Naive thymus-derived CD8-positive, alpha-beta T cell (primary cell): ENCODE results near the gene SARDH. TPM values are rescaled to one million over a fixed set of nuclear protein-coding genes. Genes with fewer than 3 reads are reported as not detected.

Experiments used
- ATAC-seq, 2 donors: fragments of 150-1000 bp; cut with Tn5 transposase in 1 of 2; sonication (Bioruptor Pico), chemical (Tn5 transposase) in 1 of 2; 1 replicate in 1 of 2; 2 replicates in 1 of 2; pipeline ENCODE4 v1.10.0; 2021; ENCODE audit warnings: mild to moderate bottlenecking in 2 of 2, moderate library complexity in 2 of 2
- POLR2A ChIA-PET: fragments of 350-600 bp; sonication (Branson Sonifier 250); formaldehyde crosslinking; loops from one replicate; lab custom pipeline; 2021; ENCODE audit warnings: antibody characterized with exemption; lab: Charles Lee
- DNase-seq, 10 donors: peaks; one replicate each; pipeline versions ENCODE4 v3.0.0 to v3.0.0-alpha.2; 2020 to 2022
- H3K27ac Mint-ChIP-seq, 10 donors: one replicate each; pipeline ENCODE4 v1.8.0; 2020 to 2022; ENCODE audit warnings: mild to moderate bottlenecking in 10 of 10, mixed read lengths in 10 of 10, moderate library complexity in 4 of 10, inconsistent platforms in 1 of 10
- H3K27me3 Mint-ChIP-seq, 5 donors: one replicate each; pipeline ENCODE4 v1.8.0; 2021 to 2022; ENCODE audit warnings: mixed read lengths in 5 of 5
- H3K36me3 Mint-ChIP-seq, 3 donors: one replicate each; pipeline ENCODE4 v1.8.0; 2020 to 2022; ENCODE audit warnings: mixed read lengths in 3 of 3, mild to moderate bottlenecking in 2 of 3, inconsistent platforms in 1 of 3
- H3K4me1 Mint-ChIP-seq, 4 donors: one replicate each; pipeline ENCODE4 v1.8.0; 2021 to 2022; ENCODE audit warnings: mixed read lengths in 4 of 4
- H3K4me3 Mint-ChIP-seq, 10 donors: one replicate each; pipeline ENCODE4 v1.8.0; 2020 to 2022; ENCODE audit warnings: mild to moderate bottlenecking in 10 of 10, mixed read lengths in 10 of 10, moderate library complexity in 6 of 10, inconsistent platforms in 1 of 10
- H3K9me3 Mint-ChIP-seq, 9 donors: one replicate each; pipeline ENCODE4 v1.8.0; 2020 to 2022; ENCODE audit warnings: mixed read lengths in 9 of 9, mild to moderate bottlenecking in 3 of 9, inconsistent platforms in 1 of 9, moderate library complexity in 1 of 9
- polyA plus RNA-seq, 3 donors: library from polyadenylated mRNA; unstranded; fragments of 300-500 nt; fragmentation: Illumina TruSeq; gene quantifications; one replicate each; pipeline ENCODE4 v1.2.3, GENCODE V29; 2021
- total RNA-seq, 8 experiments: library from RNA in 2 of 8; stranded (reverse) in 2 of 8; gene quantifications; one replicate each; pipeline ENCODE4 v1.2.3 and lab custom pipeline; 2021 to 2026

The SARDH gene
- total RNA-seq: 1 to 10 TPM; 5.0 to 8.7 TPM
- 1 to 10 TPM; 1.7 to 2.7 (median 2.4) TPM for polyA plus RNA-seq
- total RNA-seq (lab: John Stamatoyannopoulos, UW): 2.0 to 19.4 (median 3.9) reads per million in 6 experiments

- Mint-ChIP-seq H3K4me3 (peak within 1 kb of the TSS; percentile 32 to 75 (median 62)), H3K27me3 (peaks cover 0 to 2% (median 0%) of the 10 kb centered on the region in 5 donors), H3K36me3 (no peaks in the 10 kb centered on the region), H3K9me3 (no peaks in the 10 kb centered on the region), H3K27ac (peak within 1 kb of the TSS in 5 of 10 donors; percentile 53 to 84 (median 61)), H3K4me1 (peaks cover 5 to 13% (median 10%) of the 10 kb centered on the region in 4 donors)
- peak; percentile 67 to 79 for ATAC-seq
- peak in 6 of 10 donors; percentile 10 to 30 (median 28) for DNase-seq
- POLR2A ChIA-PET: interaction anchor here (0.7 kb wide), 1 partner anchor 393 kb away, joined by 3 read pairs; no protein-coding TSS in a partner anchor
These were observed at the start of gene SARDH for GRCh38 chr9:133737774-133738639. Gene SARDH (minus strand): TSS chr9:133738352. CDS start chr9:133734173, 4,179 bp downstream.

GRCh38 chr9:133787754-133788025, 49.5 kb upstream of the SARDH start:
- no peaks in the 10 kb centered on the region for H3K36me3 Mint-ChIP-seq
- peaks cover 0 to 10% (median 2%) of the 10 kb centered on the region in 5 donors for H3K27me3 Mint-ChIP-seq
- no peak overlapping the region for H3K27ac Mint-ChIP-seq
- POLR2A ChIA-PET: no interaction called here
- DNase-seq: no peak
- no peak overlapping the region for H3K4me3 Mint-ChIP-seq
- no peak for ATAC-seq
- peaks cover 0 to 56% (median under 1%) of the 10 kb centered on the region in 4 donors for H3K4me1 Mint-ChIP-seq
- H3K9me3 Mint-ChIP-seq: no peaks in the 10 kb centered on the region

GRCh38 chr9:133786907-133787753, 49.0 kb upstream of the SARDH start:
- Mint-ChIP-seq H3K27ac (peak overlapping the region in 2 of 10 donors; percentile 44 to 66), H3K4me3 (peak overlapping the region in 1 of 10 donors; percentile 52), H3K4me1 (peaks cover 0 to 58% (median under 1%) of the 10 kb centered on the region in 4 donors), H3K9me3 (no peaks in the 10 kb centered on the region), H3K36me3 (no peaks in the 10 kb centered on the region), H3K27me3 (peaks cover 0 to 9% (median 0%) of the 10 kb centered on the region in 5 donors)
- ATAC-seq: no peak
- no peak for DNase-seq
- POLR2A ChIA-PET: no interaction called here

- H3K27ac Mint-ChIP-seq: peak overlapping the region in 2 of 10 donors; percentile 1 to 66
- peaks cover 0 to 5% (median 0%) of the 10 kb centered on the region in 5 donors for H3K27me3 Mint-ChIP-seq
- peaks cover 0 to 59% (median under 1%) of the 10 kb centered on the region in 4 donors for H3K4me1 Mint-ChIP-seq
- POLR2A ChIA-PET: interaction anchor here (0.6 kb wide), 1 partner anchor 239 kb away, joined by 3 read pairs; the partner anchor contains the start of gene BRD3OS
- peak in 1 of 10 donors; percentile 33 for DNase-seq
- peak in 1 of 2 donors; percentile 23 for ATAC-seq
- H3K36me3 Mint-ChIP-seq: no peaks in the 10 kb centered on the region
- H3K9me3 Mint-ChIP-seq: no peaks in the 10 kb centered on the region
- H3K4me3 Mint-ChIP-seq: peak overlapping the region in 1 of 10 donors; percentile 52
These were observed 48.2 kb upstream of the SARDH start for GRCh38 chr9:133786371-133786753.

GRCh38 chr9:133785753-133786370, 47.7 kb upstream of the SARDH start:
- Mint-ChIP-seq H3K27me3 (peaks cover 0 to 5% (median 0%) of the 10 kb centered on the region in 5 donors), H3K27ac (peak overlapping the region in 2 of 10 donors; percentile 1 to 66), H3K36me3 (no peaks in the 10 kb centered on the region), H3K9me3 (no peaks in the 10 kb centered on the region), H3K4me3 (peak overlapping the region in 1 of 10 donors; percentile 52), H3K4me1 (peaks cover 0 to 59% (median under 1%) of the 10 kb centered on the region in 4 donors)
- POLR2A ChIA-PET: interaction anchor here (0.6 kb wide), 1 partner anchor 239 kb away, joined by 3 read pairs; the partner anchor contains the start of gene BRD3OS
- DNase-seq (no peak), ATAC-seq (no peak)

GRCh38 chr9:133784731-133785561, 46.8 kb upstream of the SARDH start:
- H3K4me1 Mint-ChIP-seq: peaks cover 0 to 59% (median under 1%) of the 10 kb centered on the region in 4 donors
- no peaks in the 10 kb centered on the region for H3K36me3 Mint-ChIP-seq
- peaks cover 0 to 4% (median 0%) of the 10 kb centered on the region in 5 donors for H3K27me3 Mint-ChIP-seq
- no peak overlapping the region for H3K4me3 Mint-ChIP-seq
- ATAC-seq: no peak
- H3K27ac Mint-ChIP-seq: no peak overlapping the region
- DNase-seq: no peak
- POLR2A ChIA-PET: no interaction called here
- no peaks in the 10 kb centered on the region for H3K9me3 Mint-ChIP-seq

GRCh38 chr9:133783331-133783731, 45.2 kb upstream of the SARDH start:
- ATAC-seq: no peak
- no peak overlapping the region for H3K4me3 Mint-ChIP-seq
- H3K4me1 Mint-ChIP-seq: peaks cover 0 to 44% (median under 1%) of the 10 kb centered on the region in 4 donors
- DNase-seq: no peak
- no peaks in the 10 kb centered on the region for H3K36me3 Mint-ChIP-seq
- no peaks in the 10 kb centered on the region for H3K27me3 Mint-ChIP-seq
- POLR2A ChIA-PET: no interaction called here
- H3K9me3 Mint-ChIP-seq: no peaks in the 10 kb centered on the region
- no peak overlapping the region for H3K27ac Mint-ChIP-seq

- H3K27ac Mint-ChIP-seq: no peak overlapping the region
- POLR2A ChIA-PET: interaction anchor here (1.1 kb wide), 1 partner anchor 211 kb away, joined by 7 read pairs; no protein-coding TSS in a partner anchor
- H3K4me1 Mint-ChIP-seq: peaks cover 0 to 44% (median under 1%) of the 10 kb centered on the region in 4 donors
- DNase-seq (peak; percentile 41 to 80 (median 56)), ATAC-seq (peak; percentile 64 to 65)
- no peaks in the 10 kb centered on the region for H3K36me3 Mint-ChIP-seq
- H3K4me3 Mint-ChIP-seq: no peak overlapping the region
- no peaks in the 10 kb centered on the region for H3K9me3 Mint-ChIP-seq
- no peaks in the 10 kb centered on the region for H3K27me3 Mint-ChIP-seq
These were observed 44.3 kb upstream of the SARDH start for GRCh38 chr9:133782157-133783130.

GRCh38 chr9:133781828-133782135, 43.6 kb upstream of the SARDH start:
- Mint-ChIP-seq H3K27ac (no peak overlapping the region), H3K27me3 (no peaks in the 10 kb centered on the region), H3K36me3 (no peaks in the 10 kb centered on the region), H3K4me3 (no peak overlapping the region), H3K9me3 (no peaks in the 10 kb centered on the region), H3K4me1 (peaks cover 0 to 41% (median under 1%) of the 10 kb centered on the region in 4 donors)
- POLR2A ChIA-PET: no interaction called here
- DNase-seq: no peak
- no peak for ATAC-seq

- Mint-ChIP-seq H3K4me3 (no peak overlapping the region), H3K27ac (no peak overlapping the region), H3K9me3 (no peaks in the 10 kb centered on the region), H3K27me3 (no peaks in the 10 kb centered on the region), H3K36me3 (no peaks in the 10 kb centered on the region), H3K4me1 (peaks cover 0 to 35% (median under 1%) of the 10 kb centered on the region in 4 donors)
- DNase-seq (no peak), ATAC-seq (no peak)
- POLR2A ChIA-PET: interaction anchor here (1.3 kb wide), 1 partner anchor 212 kb away, joined by 5 read pairs; no protein-coding TSS in a partner anchor
These were observed 43.0 kb upstream of the SARDH start for GRCh38 chr9:133780962-133781827.
